K562 (cell line): ENCODE results near the gene MRPL42. TPM values are rescaled to one million over a fixed set of nuclear protein-coding genes. Genes with fewer than 3 reads are reported as not detected.
A peak's percentile ranks its signal among the peaks of the same experiment; 100 is the strongest.

ENCODE experiments used
- ETV1 ChIP-seq: fragments of 450-650 bp; conservative IDR thresholded peaks from 2 replicates; pipeline ENCODE4 v1.6.1; 2016; ENCODE audit warnings: missing genetic modification characterization, control low read depth, low read depth, missing compliant biosample characterization
- HSF4 ChIP-seq: fragments of 250-450 bp; sonication (Bioruptor Pico); IDR thresholded peaks from 2 replicates; pipeline ENCODE4 v2.1.2; 2022; ENCODE audit warnings: mild to moderate bottlenecking, moderate library complexity, borderline replicate concordance
- MED1 ChIP-seq: sonication (generic); formaldehyde crosslinking; IDR thresholded peaks from 2 replicates; pipeline ENCODE4 v1.8.1; 2023; ENCODE audit warnings: missing genetic modification reagents, borderline replicate concordance
- MLLT1 ChIP-seq, 2 experiments: fragments of 450-650 bp; IDR thresholded peaks; 2 replicates each; pipeline ENCODE4 v1.6.1; 2016
- TFAP4 ChIP-seq: sonication (generic); formaldehyde crosslinking; IDR thresholded peaks from 2 replicates; pipeline ENCODE4 v1.8.0; 2022; ENCODE audit warnings: missing genetic modification reagents, mild to moderate bottlenecking, moderate library complexity, borderline replicate concordance
- XRCC4 ChIP-seq: IDR thresholded peaks from one replicate; pipeline ENCODE4 v1.6.1; 2011; ENCODE audit not compliant: insufficient read depth, insufficient read length; ENCODE audit errors: extremely low read depth
- ZNF707 ChIP-seq: fragments of 250-450 bp; sonication (Bioruptor Pico); conservative IDR thresholded peaks from 2 replicates; pipeline ENCODE4 v1.8.0; 2022; ENCODE audit warnings: inconsistent platforms, mild to moderate bottlenecking, moderate library complexity
- polyA plus RNA-seq, 8 experiments: library from polyadenylated mRNA; depleted of rRNA in 4 of 8; stranded (reverse) in 5 of 8; unstranded in 3 of 8; fragments of >200 nt; fragmentation: Nextera tagmentation in 2 of 8; fragmentation: Illumina TruSeq in 1 of 8; extraction: Ambion mirVana in 2 of 8; extraction: Trizol in 1 of 8; gene quantifications; 2 replicates each; pipeline versions ENCODE4 v1.2.1 to v1.2.3, GENCODE V29; 2011 to 2014; ENCODE audit warnings: inconsistent platforms in 1 of 8, missing spikeins in 1 of 8
- total RNA-seq, 7 experiments: library from RNA; depleted of rRNA in 6 of 7; stranded (reverse); fragments of >200 nt in 6 of 7; fragmentation: Illumina TruSeq in 2 of 7; extraction: Trizol in 2 of 7; gene quantifications; 2 replicates each; pipeline versions ENCODE4 v1.2.1 to v1.2.3, GENCODE V29; 2011 to 2021; ENCODE audit warnings: low replicate concordance in 1 of 7
- TF ChIP-seq, protein P1 (sequence below), 2 experiments: fragments of 450-650 bp; formaldehyde crosslinking in 1 of 2; IDR thresholded peaks; 2 replicates each; pipeline versions ENCODE4 v1.4.0 to v1.6.1; 2014 to 2020; ENCODE audit warnings: mild to moderate bottlenecking in 2 of 2, borderline replicate concordance in 1 of 2, low read depth in 1 of 2
- TF ChIP-seq, protein P2 (sequence below): sonication (generic); IDR thresholded peaks from 2 replicates; pipeline ENCODE4 v1.6.1; 2016
- TF ChIP-seq, protein P3 (sequence below): fragments of 450-650 bp; formaldehyde crosslinking; IDR thresholded peaks from 2 replicates; pipeline ENCODE4 v1.4.0; 2022; ENCODE audit warnings: missing genetic modification characterization

MRPL42 gene
- total and polyA plus RNA-seq, 9 of the 15 experiments (the other 6 are each of a cell fraction or from before 2014, with no cell fraction given): 104 to 806 (median 218) TPM

DNA sequence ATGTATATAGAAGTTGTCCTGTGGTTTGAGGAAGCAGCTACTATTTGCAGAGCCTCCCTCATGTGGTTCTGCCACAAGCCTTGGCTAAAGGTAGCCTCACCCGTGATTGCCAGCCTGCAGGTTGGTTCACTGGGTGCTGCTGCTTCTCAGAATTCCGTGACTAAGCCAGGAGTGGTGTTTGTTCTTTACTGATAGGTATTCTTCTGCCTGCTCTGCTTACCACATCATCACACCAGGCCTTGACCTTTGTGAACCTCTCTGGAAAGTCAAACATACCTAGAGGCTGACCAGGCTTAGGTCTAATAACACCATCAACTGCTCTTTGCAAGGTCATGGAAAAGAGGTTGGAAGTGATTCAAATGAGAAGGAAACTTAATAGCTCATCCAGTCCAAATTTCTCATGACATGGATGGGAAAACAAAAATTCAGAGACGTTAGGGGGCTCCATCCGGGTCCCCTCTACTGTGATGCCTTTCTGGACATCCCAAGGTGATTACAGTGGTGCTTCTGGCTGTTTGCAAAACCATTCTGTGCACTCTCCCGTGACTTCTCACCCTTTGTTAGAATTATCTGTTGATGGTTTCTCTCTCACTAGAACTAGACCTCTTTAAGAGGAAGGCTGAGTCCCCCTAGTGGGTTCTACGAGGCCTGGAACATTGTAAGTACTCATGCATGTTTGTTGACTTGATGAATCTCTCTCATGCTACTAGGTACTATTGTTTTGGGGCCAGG lies 96.7 kb downstream of the MRPL42 start (continued):
- TF ChIP-seq, protein P1, sequence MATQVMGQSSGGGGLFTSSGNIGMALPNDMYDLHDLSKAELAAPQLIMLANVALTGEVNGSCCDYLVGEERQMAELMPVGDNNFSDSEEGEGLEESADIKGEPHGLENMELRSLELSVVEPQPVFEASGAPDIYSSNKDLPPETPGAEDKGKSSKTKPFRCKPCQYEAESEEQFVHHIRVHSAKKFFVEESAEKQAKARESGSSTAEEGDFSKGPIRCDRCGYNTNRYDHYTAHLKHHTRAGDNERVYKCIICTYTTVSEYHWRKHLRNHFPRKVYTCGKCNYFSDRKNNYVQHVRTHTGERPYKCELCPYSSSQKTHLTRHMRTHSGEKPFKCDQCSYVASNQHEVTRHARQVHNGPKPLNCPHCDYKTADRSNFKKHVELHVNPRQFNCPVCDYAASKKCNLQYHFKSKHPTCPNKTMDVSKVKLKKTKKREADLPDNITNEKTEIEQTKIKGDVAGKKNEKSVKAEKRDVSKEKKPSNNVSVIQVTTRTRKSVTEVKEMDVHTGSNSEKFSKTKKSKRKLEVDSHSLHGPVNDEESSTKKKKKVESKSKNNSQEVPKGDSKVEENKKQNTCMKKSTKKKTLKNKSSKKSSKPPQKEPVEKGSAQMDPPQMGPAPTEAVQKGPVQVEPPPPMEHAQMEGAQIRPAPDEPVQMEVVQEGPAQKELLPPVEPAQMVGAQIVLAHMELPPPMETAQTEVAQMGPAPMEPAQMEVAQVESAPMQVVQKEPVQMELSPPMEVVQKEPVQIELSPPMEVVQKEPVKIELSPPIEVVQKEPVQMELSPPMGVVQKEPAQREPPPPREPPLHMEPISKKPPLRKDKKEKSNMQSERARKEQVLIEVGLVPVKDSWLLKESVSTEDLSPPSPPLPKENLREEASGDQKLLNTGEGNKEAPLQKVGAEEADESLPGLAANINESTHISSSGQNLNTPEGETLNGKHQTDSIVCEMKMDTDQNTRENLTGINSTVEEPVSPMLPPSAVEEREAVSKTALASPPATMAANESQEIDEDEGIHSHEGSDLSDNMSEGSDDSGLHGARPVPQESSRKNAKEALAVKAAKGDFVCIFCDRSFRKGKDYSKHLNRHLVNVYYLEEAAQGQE (IDR thresholded peaks at IDR 0.05; ENCODE audit: borderline replicate concordance): peak; percentile 37; the same call in 1 of the 2 replicates
- TF ChIP-seq, protein P1 (CRISPR knock-in tag; IDR thresholded peaks at IDR 0.05; ENCODE audit: low read depth): no peak
- TF ChIP-seq, protein P2, sequence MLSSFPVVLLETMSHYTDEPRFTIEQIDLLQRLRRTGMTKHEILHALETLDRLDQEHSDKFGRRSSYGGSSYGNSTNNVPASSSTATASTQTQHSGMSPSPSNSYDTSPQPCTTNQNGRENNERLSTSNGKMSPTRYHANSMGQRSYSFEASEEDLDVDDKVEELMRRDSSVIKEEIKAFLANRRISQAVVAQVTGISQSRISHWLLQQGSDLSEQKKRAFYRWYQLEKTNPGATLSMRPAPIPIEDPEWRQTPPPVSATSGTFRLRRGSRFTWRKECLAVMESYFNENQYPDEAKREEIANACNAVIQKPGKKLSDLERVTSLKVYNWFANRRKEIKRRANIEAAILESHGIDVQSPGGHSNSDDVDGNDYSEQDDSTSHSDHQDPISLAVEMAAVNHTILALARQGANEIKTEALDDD: no peak
- TF ChIP-seq MED1 (no peak), ETV1 (tag) (no peak), TFAP4 (CRISPR knock-in tag) (no peak), HSF4 (CRISPR knock-in tag) (no peak), XRCC4 (no peak), MLLT1 (IDR thresholded peaks at IDR 0.05) (peak in 1 of 2 experiments; percentile 70; a peak in 2 of 4 replicates), ZNF707 (CRISPR knock-in tag) (no peak)
- TF ChIP-seq, protein P3, sequence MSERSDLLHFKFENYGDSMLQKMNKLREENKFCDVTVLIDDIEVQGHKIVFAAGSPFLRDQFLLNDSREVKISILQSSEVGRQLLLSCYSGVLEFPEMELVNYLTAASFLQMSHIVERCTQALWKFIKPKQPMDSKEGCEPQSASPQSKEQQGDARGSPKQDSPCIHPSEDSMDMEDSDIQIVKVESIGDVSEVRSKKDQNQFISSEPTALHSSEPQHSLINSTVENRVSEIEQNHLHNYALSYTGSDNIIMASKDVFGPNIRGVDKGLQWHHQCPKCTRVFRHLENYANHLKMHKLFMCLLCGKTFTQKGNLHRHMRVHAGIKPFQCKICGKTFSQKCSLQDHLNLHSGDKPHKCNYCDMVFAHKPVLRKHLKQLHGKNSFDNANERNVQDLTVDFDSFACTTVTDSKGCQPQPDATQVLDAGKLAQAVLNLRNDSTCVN: no peak
